ENCODE measurements around the gene ADGRD1.

DNA sequence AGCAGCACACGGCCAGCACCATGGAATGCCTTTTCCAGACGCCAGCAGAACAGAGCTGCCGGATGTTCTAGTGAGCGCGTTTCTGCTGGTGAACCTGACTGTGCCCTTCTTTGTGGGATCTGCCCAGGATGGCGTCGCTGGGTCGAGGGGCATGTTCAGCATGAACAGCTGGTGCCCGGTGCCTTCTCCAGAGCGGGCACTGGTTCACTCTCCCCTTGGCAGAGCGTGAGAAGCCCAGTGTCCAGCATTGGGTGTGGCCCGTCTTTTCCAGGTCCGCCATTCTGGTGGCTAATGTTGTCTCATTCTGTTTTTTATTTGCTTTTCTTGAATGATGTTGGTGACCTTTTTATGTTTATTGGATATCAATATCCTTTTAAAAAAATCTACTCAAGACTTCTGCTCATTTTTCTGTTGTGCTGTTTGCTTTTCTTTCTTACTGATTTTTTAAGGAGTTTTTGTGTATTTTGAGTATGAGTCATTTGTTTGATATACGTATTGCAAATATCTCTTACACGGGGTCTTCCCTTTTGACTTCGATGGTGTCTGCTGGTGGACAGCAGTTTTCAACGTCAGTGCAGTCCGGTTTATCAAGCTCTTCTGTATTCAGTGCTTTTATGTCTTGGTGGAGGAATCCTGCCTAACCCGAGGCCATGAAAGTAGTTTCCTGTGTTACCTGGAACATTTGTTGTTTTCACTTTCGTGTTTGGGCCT is 74.3 kb downstream of the ADGRD1 start:
- TF ChIP-seq OSR1 (CRISPR knock-in tag; IDR thresholded peaks at IDR 0.05) = no peak
- no peak for TF ChIP-seq ZFP30 (CRISPR knock-in tag; IDR thresholded peaks at IDR 0.05)
- no peak for TF ChIP-seq RARB (CRISPR knock-in tag; IDR thresholded peaks at IDR 0.05)
- no peak for TF ChIP-seq SNAI2 (CRISPR knock-in tag; IDR thresholded peaks at IDR 0.05)
- no peak for TF ChIP-seq ZNF70 (CRISPR knock-in tag; IDR thresholded peaks at IDR 0.05)
- no peak for TF ChIP-seq ZC3H10 (CRISPR knock-in tag; IDR thresholded peaks at IDR 0.05)
- TF ChIP-seq TOX (CRISPR knock-in tag; IDR thresholded peaks at IDR 0.05; ENCODE audit: borderline replicate concordance) = no peak
- no peak for TF ChIP-seq ARNTL (CRISPR knock-in tag; IDR thresholded peaks at IDR 0.05; ENCODE audit: borderline replicate concordance, low read depth)
- TF ChIP-seq BACH2 (CRISPR knock-in tag; IDR thresholded peaks at IDR 0.05; ENCODE audit: borderline replicate concordance) = no peak
- no peak for TF ChIP-seq ISL1 (CRISPR knock-in tag; IDR thresholded peaks at IDR 0.05)
- TF ChIP-seq, protein P1, sequence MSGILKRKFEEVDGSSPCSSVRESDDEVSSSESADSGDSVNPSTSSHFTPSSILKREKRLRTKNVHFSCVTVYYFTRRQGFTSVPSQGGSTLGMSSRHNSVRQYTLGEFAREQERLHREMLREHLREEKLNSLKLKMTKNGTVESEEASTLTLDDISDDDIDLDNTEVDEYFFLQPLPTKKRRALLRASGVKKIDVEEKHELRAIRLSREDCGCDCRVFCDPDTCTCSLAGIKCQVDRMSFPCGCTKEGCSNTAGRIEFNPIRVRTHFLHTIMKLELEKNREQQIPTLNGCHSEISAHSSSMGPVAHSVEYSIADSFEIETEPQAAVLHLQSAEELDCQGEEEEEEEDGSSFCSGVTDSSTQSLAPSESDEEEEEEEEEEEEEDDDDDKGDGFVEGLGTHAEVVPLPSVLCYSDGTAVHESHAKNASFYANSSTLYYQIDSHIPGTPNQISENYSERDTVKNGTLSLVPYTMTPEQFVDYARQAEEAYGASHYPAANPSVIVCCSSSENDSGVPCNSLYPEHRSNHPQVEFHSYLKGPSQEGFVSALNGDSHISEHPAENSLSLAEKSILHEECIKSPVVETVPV (CRISPR knock-in tag; IDR thresholded peaks at IDR 0.05) = no peak
